CD14-positive monocyte (primary cell): ENCODE results near the gene STUM. TPM values are rescaled to one million over a fixed set of nuclear protein-coding genes. Genes with fewer than 3 reads are reported as not detected.

Source experiments
- DNase-seq, 3 donors: peaks; one replicate each; pipeline ENCODE4 v3.0.0-alpha.2; 2011 to 2022
- H2AFZ ChIP-seq: 2 replicates; pipeline ENCODE4 v1.6.0; 2012; ENCODE audit warnings: mild to moderate bottlenecking, low read depth, low read length, inconsistent platforms; ENCODE audit not compliant: insufficient read depth, poor library complexity, severe bottlenecking
- H3K27ac ChIP-seq, 2 donors: 1 replicate in 1 of 2; 2 replicates in 1 of 2; pipeline ENCODE4 v1.5.1; 2012 to 2013; ENCODE audit warnings: low read length in 2 of 2, control low read depth in 1 of 2, inconsistent platforms in 1 of 2, low read depth in 1 of 2, mild to moderate bottlenecking in 1 of 2
- H3K27me3 ChIP-seq, 2 donors: one replicate each; pipeline versions ENCODE4 v1.6.0 to v1.6.1; 2011 to 2013; ENCODE audit warnings: low read length in 2 of 2; ENCODE audit not compliant: control insufficient read depth in 2 of 2, insufficient read depth in 2 of 2
- H3K36me3 ChIP-seq, 2 donors: replicated peaks in 1 of 2; 1 replicate in 1 of 2; 2 replicates in 1 of 2; pipeline versions ENCODE4 v1.5.1 to v1.6.1; 2012 to 2013; ENCODE audit warnings: low read length in 2 of 2, control low read depth in 1 of 2, inconsistent platforms in 1 of 2, mild to moderate bottlenecking in 1 of 2; ENCODE audit not compliant: insufficient read depth in 2 of 2, control insufficient read depth in 1 of 2
- H3K4me1 ChIP-seq, 2 donors: 1 replicate in 1 of 2; 2 replicates in 1 of 2; pipeline versions ENCODE4 v1.5.1 to v1.6.1; 2012 to 2013; ENCODE audit warnings: low read length in 2 of 2, control low read depth in 1 of 2, inconsistent platforms in 1 of 2, mild to moderate bottlenecking in 1 of 2, moderate library complexity in 1 of 2; ENCODE audit not compliant: insufficient read depth in 2 of 2, control insufficient read depth in 1 of 2
- H3K4me2 ChIP-seq: replicated peaks from 2 replicates; pipeline ENCODE3; 2012; ENCODE audit warnings: low read length, moderate library complexity, mild to moderate bottlenecking; ENCODE audit not compliant: poor library complexity, severe bottlenecking; ENCODE audit errors: extremely low read depth
- H3K4me3 ChIP-seq, 3 experiments: fragments of 200-600 bp in 1 of 3; sonication (generic) in 1 of 3; replicated peaks in 1 of 3; 1 replicate in 2 of 3; 2 replicates in 1 of 3; pipeline ENCODE4 v1.5.1; 2011 to 2013; ENCODE audit warnings: low read length in 3 of 3, mild to moderate bottlenecking in 3 of 3, control low read depth in 2 of 3, low read depth in 2 of 3, inconsistent platforms in 1 of 3, moderate library complexity in 1 of 3
- H3K79me2 ChIP-seq: 2 replicates; pipeline ENCODE4 v1.6.0; 2012; ENCODE audit warnings: mild to moderate bottlenecking, control low read depth, inconsistent platforms, low read length, moderate library complexity; ENCODE audit not compliant: insufficient read depth
- H3K9ac ChIP-seq: 2 replicates; pipeline ENCODE4 v1.6.0; 2017; ENCODE audit warnings: low read length, mild to moderate bottlenecking; ENCODE audit not compliant: insufficient read depth, poor library complexity, severe bottlenecking
- H3K9me3 ChIP-seq, 2 donors: replicated peaks in 1 of 2; 1 replicate in 1 of 2; 2 replicates in 1 of 2; pipeline versions ENCODE4 v1.5.1 to v1.6.1; 2012 to 2013; ENCODE audit warnings: low read length in 2 of 2, control low read depth in 1 of 2; ENCODE audit not compliant: control insufficient read depth in 1 of 2, insufficient read depth in 1 of 2
- H4K20me1 ChIP-seq: 2 replicates; pipeline ENCODE4 v1.6.0; 2012; ENCODE audit warnings: mild to moderate bottlenecking, low read length, control low read depth, moderate library complexity; ENCODE audit not compliant: insufficient read depth
- H3K27ac Mint-ChIP-seq, 7 donors: one replicate each; pipeline ENCODE4 v1.8.0; 2020; ENCODE audit warnings: mild to moderate bottlenecking in 7 of 7, mixed read lengths in 7 of 7, moderate library complexity in 6 of 7, inconsistent platforms in 2 of 7
- H3K27me3 Mint-ChIP-seq, 3 donors: one replicate each; pipeline ENCODE4 v1.8.0; 2021 to 2022; ENCODE audit warnings: low read depth in 3 of 3, mild to moderate bottlenecking in 3 of 3, mixed read lengths in 3 of 3, moderate library complexity in 3 of 3, inconsistent platforms in 1 of 3
- H3K36me3 Mint-ChIP-seq, 2 donors: one replicate each; pipeline ENCODE4 v1.8.0; 2020; ENCODE audit warnings: mixed read lengths in 2 of 2, inconsistent platforms in 1 of 2, mild to moderate bottlenecking in 1 of 2
- H3K4me1 Mint-ChIP-seq: one replicate; pipeline ENCODE4 v1.8.0; 2020; ENCODE audit warnings: mild to moderate bottlenecking, mixed read lengths
- H3K4me3 Mint-ChIP-seq, 2 donors: one replicate each; pipeline ENCODE4 v1.8.0; 2020; ENCODE audit warnings: mild to moderate bottlenecking in 2 of 2, mixed read lengths in 2 of 2, moderate library complexity in 1 of 2
- H3K9me3 Mint-ChIP-seq, 7 donors: one replicate each; pipeline ENCODE4 v1.8.0; 2020 to 2022; ENCODE audit warnings: mixed read lengths in 7 of 7, mild to moderate bottlenecking in 6 of 7, moderate library complexity in 6 of 7, inconsistent platforms in 2 of 7
- WGBS: methylation state at CpG from one replicate; pipeline ENCODE4 v1.1.5; 2013; ENCODE audit warnings: missing lambda C conversion rate; ENCODE audit not compliant: insufficient coverage; 5-methylcytosine and 5-hydroxymethylcytosine counted together
- intact Hi-C, 2 donors: fragments of 100-400 bp; cut with micrococcal nuclease; formaldehyde crosslinking; loops; one replicate each; pipeline versions ENCODE4 v1.15.0 to v1.15.1; 2023
- polyA plus RNA-seq, 3 donors: library from polyadenylated mRNA; depleted of rRNA in 1 of 3; unstranded in 2 of 3; stranded (reverse) in 1 of 3; fragments of 300-500 nt in 2 of 3; fragments of >200 nt in 1 of 3; fragmentation: Illumina TruSeq in 2 of 3; gene quantifications; 1 replicate in 2 of 3; 2 replicates in 1 of 3; pipeline ENCODE4 v1.2.3, GENCODE V29; 2012 to 2021
- TF ChIP-seq, protein P1 (sequence below): fragments of 200-600 bp; IDR thresholded peaks from one replicate; pipeline ENCODE4 v1.8.0; 2022; ENCODE audit warnings: antibody characterized with exemption, mild to moderate bottlenecking

STUM gene
- polyA plus RNA-seq, 3 donors, result not detected

DNA sequence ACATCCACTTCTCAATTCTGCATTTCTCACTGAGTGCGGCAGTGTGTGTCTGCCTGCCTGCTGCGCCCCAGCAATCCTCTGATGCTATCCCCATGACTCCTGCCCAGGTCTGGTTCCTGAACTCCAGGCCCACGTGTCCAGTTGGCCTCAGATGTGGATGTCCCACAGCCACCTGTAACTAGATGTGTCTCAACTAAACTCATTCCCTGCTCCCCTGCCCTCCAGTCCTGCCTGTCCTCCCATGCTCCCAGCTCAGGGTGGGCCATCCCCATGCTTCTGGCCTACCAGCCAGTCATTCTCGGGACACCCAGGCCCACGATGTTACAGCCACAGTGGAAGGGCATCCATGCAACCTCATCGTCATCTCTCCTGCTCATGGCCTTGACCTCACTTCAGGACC lies 76.8 kb downstream of the STUM start:
- no peak overlapping the region for H3K27ac ChIP-seq
- no peak overlapping the region for H3K4me3 Mint-ChIP-seq
- H3K9ac ChIP-seq, result no peak overlapping the region
- peaks cover 0 to 4% of the 10 kb centered on the region in 2 donors for H3K36me3 ChIP-seq
- peaks cover 0 to 5% (median 2%) of the 10 kb centered on the region in 3 donors for H3K27me3 Mint-ChIP-seq
- H3K4me2 ChIP-seq, result no peak overlapping the region
- H3K27ac Mint-ChIP-seq, result no peak overlapping the region
- H3K4me1 ChIP-seq, result peaks cover 3 to 5% of the 10 kb centered on the region in 2 donors
- no peak overlapping the region for H3K4me3 ChIP-seq
- no peaks in the 10 kb centered on the region for H4K20me1 ChIP-seq
- H3K4me1 Mint-ChIP-seq, result peaks cover 17% of the 10 kb centered on the region
- H3K36me3 Mint-ChIP-seq, result peaks cover 2 to 5% of the 10 kb centered on the region in 2 donors
- H2AFZ ChIP-seq, result no peak overlapping the region
- peaks cover 0 to 5% of the 10 kb centered on the region in 2 donors for H3K9me3 ChIP-seq
- peaks cover 0 to 14% (median 6%) of the 10 kb centered on the region in 7 donors for H3K9me3 Mint-ChIP-seq
- TF ChIP-seq, protein P1, sequence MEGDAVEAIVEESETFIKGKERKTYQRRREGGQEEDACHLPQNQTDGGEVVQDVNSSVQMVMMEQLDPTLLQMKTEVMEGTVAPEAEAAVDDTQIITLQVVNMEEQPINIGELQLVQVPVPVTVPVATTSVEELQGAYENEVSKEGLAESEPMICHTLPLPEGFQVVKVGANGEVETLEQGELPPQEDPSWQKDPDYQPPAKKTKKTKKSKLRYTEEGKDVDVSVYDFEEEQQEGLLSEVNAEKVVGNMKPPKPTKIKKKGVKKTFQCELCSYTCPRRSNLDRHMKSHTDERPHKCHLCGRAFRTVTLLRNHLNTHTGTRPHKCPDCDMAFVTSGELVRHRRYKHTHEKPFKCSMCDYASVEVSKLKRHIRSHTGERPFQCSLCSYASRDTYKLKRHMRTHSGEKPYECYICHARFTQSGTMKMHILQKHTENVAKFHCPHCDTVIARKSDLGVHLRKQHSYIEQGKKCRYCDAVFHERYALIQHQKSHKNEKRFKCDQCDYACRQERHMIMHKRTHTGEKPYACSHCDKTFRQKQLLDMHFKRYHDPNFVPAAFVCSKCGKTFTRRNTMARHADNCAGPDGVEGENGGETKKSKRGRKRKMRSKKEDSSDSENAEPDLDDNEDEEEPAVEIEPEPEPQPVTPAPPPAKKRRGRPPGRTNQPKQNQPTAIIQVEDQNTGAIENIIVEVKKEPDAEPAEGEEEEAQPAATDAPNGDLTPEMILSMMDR, result no peak
- H3K27me3 ChIP-seq, result no peaks in the 10 kb centered on the region
- 93% methylated on average over 6 of the region's 6 CpGs for WGBS
- H3K79me2 ChIP-seq, result no peaks in the 10 kb centered on the region
- DNase-seq, result no peak
- intact Hi-C loops, result loop anchor here in 1 of 2 donors (5.0 kb wide), 1 partner anchor 112 kb away; the partner anchor contains the start of gene ITPKB

DNA sequence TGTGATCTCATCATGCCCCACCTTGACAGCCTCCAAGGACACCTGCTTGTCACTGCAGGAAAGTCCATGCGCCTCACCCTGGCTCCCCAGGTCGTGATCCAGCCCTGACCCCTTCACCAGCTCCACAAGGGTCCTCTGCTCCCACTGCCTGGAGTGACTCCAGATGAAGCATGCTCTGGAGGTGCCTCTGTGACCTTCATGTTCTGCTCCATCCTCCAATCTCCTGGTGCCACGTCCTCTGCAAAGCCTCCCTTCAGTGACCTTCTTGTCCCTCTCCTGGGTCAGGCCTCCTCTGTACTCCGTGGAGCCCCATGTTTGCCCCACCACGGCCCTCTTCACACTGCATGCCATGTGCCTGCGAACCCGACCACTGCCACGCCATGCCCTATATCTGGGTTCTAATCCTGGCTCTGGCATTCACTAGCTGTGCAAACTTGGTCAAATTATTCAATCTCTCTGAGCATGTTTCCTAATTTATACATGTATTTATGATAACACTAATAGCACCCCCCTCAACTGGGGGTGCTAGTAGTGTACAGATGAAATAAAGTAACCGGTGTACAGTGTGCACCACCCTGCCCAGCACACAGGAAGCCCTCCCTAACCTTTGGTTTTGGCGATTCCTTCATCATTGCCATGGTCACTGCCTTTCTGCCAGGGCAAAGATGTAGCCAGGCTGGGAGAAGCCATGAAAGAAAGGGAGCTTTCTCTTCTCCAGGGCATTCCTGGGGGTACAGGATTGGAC lies 77.4 kb downstream of the STUM start:
- Mint-ChIP-seq H3K36me3 (peaks cover 2 to 8% of the 10 kb centered on the region in 2 donors), H3K27me3 (peaks cover 0 to 5% (median 4%) of the 10 kb centered on the region in 3 donors), H3K4me1 (peaks cover 17% of the 10 kb centered on the region), H3K9me3 (peaks cover 0 to 12% (median 6%) of the 10 kb centered on the region in 7 donors), H3K27ac (peak overlapping the region in 2 of 7 donors; percentile 22 to 36), H3K4me3 (peak overlapping the region in 1 of 2 donors; percentile 64)
- Histone ChIP-seq H3K79me2 (no peaks in the 10 kb centered on the region), H3K4me2 (peak overlapping the region; percentile 35), H3K4me3 (no peak overlapping the region), H2AFZ (peak overlapping the region; percentile 59), H3K9me3 (peaks cover 0 to 3% of the 10 kb centered on the region in 2 donors), H3K36me3 (peaks cover 0 to 6% of the 10 kb centered on the region in 2 donors), H4K20me1 (no peaks in the 10 kb centered on the region), H3K4me1 (peaks cover 3 to 5% of the 10 kb centered on the region in 2 donors), H3K27ac (no peak overlapping the region), H3K27me3 (no peaks in the 10 kb centered on the region), H3K9ac (no peak overlapping the region)
- intact Hi-C loops, result loop anchor here (2.0 to 5.0 kb wide), 2 partner anchors 111 to 203 kb away; partner anchors contain the start of gene ITPKB (in 1 of the 2)
- 76% methylated on average over 7 of the region's 10 CpGs for WGBS
- DNase-seq, result no peak
- TF ChIP-seq, protein P1, result no peak
